Measurements from ENCODE around the gene HTN3. TPM values are rescaled to one million over a fixed set of nuclear protein-coding genes. Genes with fewer than 3 reads are reported as not detected.

HTN3 gene
- not detected in 2 replicates for total RNA-seq (ENCODE audit: low replicate concordance)

DNA sequence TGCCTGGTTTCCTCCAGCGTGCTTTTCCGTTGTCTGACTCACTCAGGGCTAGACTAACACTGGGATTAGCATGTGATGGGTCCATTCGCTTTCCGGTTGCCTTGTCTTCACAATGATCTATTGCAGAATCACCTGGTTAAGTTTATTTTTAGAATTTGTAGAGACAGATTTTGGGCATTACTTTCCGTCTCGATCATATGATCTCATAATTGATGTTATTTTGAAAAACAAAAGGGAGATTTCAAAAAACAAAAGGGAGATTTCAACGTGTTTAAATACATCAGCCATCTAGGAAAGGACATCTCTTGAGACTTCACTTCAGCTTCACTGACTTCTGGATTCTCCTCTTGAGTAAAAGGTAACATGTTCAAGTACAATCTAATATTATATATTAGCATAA lies at the start of gene HTN3:
TSS of gene HTN3 (plus strand) at position 301 of the 400 bp plus-strand sequence. CDS start 2,282 bp downstream, outside the sequence.

DNA sequence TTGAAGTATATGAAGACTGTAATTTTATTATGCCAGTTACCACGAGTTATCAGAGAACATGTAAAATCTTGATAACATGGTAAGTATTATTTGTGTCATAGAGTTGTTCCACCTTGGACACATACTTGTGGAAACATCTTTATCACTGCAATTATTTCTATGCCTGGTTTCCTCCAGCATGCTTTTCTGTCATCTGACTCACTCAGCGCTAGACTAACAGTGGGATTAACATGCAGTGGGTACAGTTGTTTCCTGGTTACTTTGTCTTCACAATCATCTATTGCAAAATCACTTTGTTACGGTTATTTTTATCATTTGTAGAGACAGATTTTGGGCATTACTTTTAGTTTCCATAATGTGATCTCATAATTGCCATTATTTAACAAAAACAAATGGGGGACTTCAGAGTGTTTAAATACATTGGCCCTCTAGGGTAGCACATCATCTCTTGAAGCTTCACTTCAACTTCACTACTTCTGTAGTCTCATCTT lies 32.7 kb upstream of the HTN3 start, which contains the start of gene STATH:
TSS of gene STATH (plus strand) at position 441 of the 491 bp plus-strand sequence. CDS start 2,472 bp downstream, outside the sequence.

DNA sequence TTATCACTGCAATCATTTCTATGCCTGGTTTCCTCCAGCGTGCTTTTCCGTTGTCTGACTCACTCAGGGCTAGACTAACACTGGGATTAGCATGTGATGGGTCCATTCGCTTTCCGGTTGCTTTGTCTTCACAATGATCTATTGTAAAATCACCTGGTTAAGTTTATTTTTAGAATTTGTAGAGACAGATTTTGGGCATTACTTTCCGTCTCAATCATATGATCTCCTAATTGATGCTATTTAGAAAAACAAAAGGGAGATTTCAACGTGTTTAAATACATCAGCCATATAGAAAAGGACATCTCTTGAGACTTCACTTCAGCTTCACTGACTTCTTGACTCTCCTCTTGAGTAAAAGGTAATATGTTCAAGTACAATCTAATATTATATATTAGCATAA lies 21.9 kb downstream of the HTN3 start, which contains the start of gene HTN1:
TSS of gene HTN1 (plus strand) at position 301 of the 400 bp plus-strand sequence. CDS start 2,639 bp downstream, outside the sequence.

Other genes starting within 250 kb of the HTN3 start
- gene SULT1E1, start 168.3 kb upstream of the HTN3 start, total RNA-seq (ENCODE audit: low replicate concordance): 0.12 and 291 TPM in 2 replicates
- gene CSN1S1, start 97.4 kb upstream of the HTN3 start, total RNA-seq (ENCODE audit: low replicate concordance): not detected in 2 replicates
- gene CSN2, start 62.7 kb upstream of the HTN3 start, total RNA-seq (ENCODE audit: low replicate concordance): not detected in 2 replicates
- 0.15 TPM in 1 of 2 replicates, not detected in the other for gene STATH, start 32.5 kb upstream of the HTN3 start, total RNA-seq (ENCODE audit: low replicate concordance)
- gene HTN1, start 22.0 kb downstream of the HTN3 start, total RNA-seq (ENCODE audit: low replicate concordance): not detected in 2 replicates
- not detected in 2 replicates for gene PRR27, start 125.8 kb downstream of the HTN3 start, total RNA-seq (ENCODE audit: low replicate concordance)
- not detected in 2 replicates for gene ODAM, start 167.3 kb downstream of the HTN3 start, total RNA-seq (ENCODE audit: low replicate concordance)
- not detected in 2 replicates for gene FDCSP, start 197.7 kb downstream of the HTN3 start, total RNA-seq (ENCODE audit: low replicate concordance)
- not detected in 2 replicates for gene CSN3, start 214.1 kb downstream of the HTN3 start, total RNA-seq (ENCODE audit: low replicate concordance)

Data from smooth muscle cell of the coronary artery (primary cell).